Loucy (cell line): ENCODE measurements around the gene DNPEP.

ENCODE experiments used
- EZH2phosphoT487 ChIP-seq: fragments of 200-600 bp; IDR thresholded peaks from 2 replicates; pipeline ENCODE4 v1.6.1; 2018; ENCODE audit warnings: antibody characterized with exemption, mild to moderate bottlenecking, moderate library complexity, borderline replicate concordance
- TF ChIP-seq, protein P1 (sequence below): fragments of 200-600 bp; sonication (generic); conservative IDR thresholded peaks from 2 replicates; pipeline ENCODE4 v1.5.1; 2014; ENCODE audit warnings: mild to moderate bottlenecking, antibody characterized with exemption, low read length

DNA sequence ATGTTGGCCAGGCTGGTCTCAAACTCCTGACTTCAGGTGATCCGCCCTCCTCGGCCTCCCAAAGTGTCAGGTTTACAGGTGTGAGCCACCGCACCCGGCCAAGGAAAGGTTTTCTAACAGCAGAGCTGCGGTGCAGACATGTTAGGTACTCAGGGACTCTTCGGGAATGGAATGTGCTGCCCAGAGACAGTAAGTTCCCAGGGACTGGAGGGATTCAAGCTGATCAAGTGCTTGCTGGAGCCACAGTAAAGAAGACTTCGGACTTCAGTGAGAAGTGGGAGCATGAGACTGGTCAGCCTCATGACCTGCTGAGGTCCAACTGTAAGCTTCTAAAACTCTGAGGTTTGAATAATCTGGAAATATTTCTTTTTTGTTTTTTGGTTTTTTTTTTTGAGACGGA, 22.7 kb upstream of the DNPEP start:
- TF ChIP-seq, protein P1, sequence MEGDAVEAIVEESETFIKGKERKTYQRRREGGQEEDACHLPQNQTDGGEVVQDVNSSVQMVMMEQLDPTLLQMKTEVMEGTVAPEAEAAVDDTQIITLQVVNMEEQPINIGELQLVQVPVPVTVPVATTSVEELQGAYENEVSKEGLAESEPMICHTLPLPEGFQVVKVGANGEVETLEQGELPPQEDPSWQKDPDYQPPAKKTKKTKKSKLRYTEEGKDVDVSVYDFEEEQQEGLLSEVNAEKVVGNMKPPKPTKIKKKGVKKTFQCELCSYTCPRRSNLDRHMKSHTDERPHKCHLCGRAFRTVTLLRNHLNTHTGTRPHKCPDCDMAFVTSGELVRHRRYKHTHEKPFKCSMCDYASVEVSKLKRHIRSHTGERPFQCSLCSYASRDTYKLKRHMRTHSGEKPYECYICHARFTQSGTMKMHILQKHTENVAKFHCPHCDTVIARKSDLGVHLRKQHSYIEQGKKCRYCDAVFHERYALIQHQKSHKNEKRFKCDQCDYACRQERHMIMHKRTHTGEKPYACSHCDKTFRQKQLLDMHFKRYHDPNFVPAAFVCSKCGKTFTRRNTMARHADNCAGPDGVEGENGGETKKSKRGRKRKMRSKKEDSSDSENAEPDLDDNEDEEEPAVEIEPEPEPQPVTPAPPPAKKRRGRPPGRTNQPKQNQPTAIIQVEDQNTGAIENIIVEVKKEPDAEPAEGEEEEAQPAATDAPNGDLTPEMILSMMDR = no peak
- TF ChIP-seq EZH2phosphoT487 = no peak
